Inflammatory macrophage treated with lipopolysaccharide for 4 hours (primary cell): ENCODE results near the gene TCF7.

ENCODE experiments used
- DNase-seq: peaks from one replicate; pipeline ENCODE4 v3.0.0-alpha.2; 2020

The TCF7 gene

GRCh38 chr5:134091626-134092121 lies 22.8 kb upstream of the TCF7 start:
- no peak for DNase-seq

- DNase-seq = no peak
Observed at GRCh38 chr5:134092875-134093274, 21.6 kb upstream of the TCF7 start.

GRCh38 chr5:134093351-134093750 lies 21.1 kb upstream of the TCF7 start:
- DNase-seq = no peak

GRCh38 chr5:134095293-134095692 lies 19.2 kb upstream of the TCF7 start:
- DNase-seq = no peak

- DNase-seq = no peak
Observed at GRCh38 chr5:134095887-134096589, 18.4 kb upstream of the TCF7 start.

- DNase-seq = no peak
Observed at GRCh38 chr5:134097211-134097749, 17.2 kb upstream of the TCF7 start.

- DNase-seq = no peak
Observed at GRCh38 chr5:134098690-134099089, 15.8 kb upstream of the TCF7 start.

GRCh38 chr5:134099288-134099872 lies 15.1 kb upstream of the TCF7 start:
- no peak for DNase-seq

- no peak for DNase-seq
Observed at GRCh38 chr5:134099939-134100282, 14.6 kb upstream of the TCF7 start.

- DNase-seq = peak; percentile 39
Observed at GRCh38 chr5:134100283-134101091, 14.0 kb upstream of the TCF7 start.

GRCh38 chr5:134101686-134102439 lies 12.6 kb upstream of the TCF7 start:
- DNase-seq = peak; percentile 46

- no peak for DNase-seq
Observed at GRCh38 chr5:134103397-134103796, 11.1 kb upstream of the TCF7 start.

GRCh38 chr5:134103998-134104654 lies 10.4 kb upstream of the TCF7 start:
- no peak for DNase-seq

GRCh38 chr5:134106991-134107701 lies 7.3 kb upstream of the TCF7 start:
- no peak for DNase-seq

- no peak for DNase-seq
Observed at GRCh38 chr5:134107779-134108178, 6.7 kb upstream of the TCF7 start.

GRCh38 chr5:134110382-134110781 lies 4.1 kb upstream of the TCF7 start:
- DNase-seq = no peak

- no peak for DNase-seq
Observed at GRCh38 chr5:134111741-134112647, 2.5 kb upstream of the TCF7 start.

- DNase-seq = no peak
Observed at GRCh38 chr5:134112726-134113362, 1.6 kb upstream of the TCF7 start.

- no peak for DNase-seq
Observed at GRCh38 chr5:134113363-134113889, 1.1 kb upstream of the TCF7 start.
